ENCODE data around the gene OR10G8. TPM values are rescaled to one million over a fixed set of nuclear protein-coding genes. Genes with fewer than 3 reads are reported as not detected.
"Not testable (repeated sequence)": the region's sequence is repeated elsewhere in the genome, so short reads cannot be mapped to it uniquely, and the experiment has no call there.

OR10G8 gene, protein sequence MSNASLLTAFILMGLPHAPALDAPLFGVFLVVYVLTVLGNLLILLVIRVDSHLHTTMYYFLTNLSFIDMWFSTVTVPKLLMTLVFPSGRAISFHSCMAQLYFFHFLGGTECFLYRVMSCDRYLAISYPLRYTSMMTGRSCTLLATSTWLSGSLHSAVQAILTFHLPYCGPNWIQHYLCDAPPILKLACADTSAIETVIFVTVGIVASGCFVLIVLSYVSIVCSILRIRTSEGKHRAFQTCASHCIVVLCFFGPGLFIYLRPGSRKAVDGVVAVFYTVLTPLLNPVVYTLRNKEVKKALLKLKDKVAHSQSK
- not detected for total RNA-seq

DNA sequence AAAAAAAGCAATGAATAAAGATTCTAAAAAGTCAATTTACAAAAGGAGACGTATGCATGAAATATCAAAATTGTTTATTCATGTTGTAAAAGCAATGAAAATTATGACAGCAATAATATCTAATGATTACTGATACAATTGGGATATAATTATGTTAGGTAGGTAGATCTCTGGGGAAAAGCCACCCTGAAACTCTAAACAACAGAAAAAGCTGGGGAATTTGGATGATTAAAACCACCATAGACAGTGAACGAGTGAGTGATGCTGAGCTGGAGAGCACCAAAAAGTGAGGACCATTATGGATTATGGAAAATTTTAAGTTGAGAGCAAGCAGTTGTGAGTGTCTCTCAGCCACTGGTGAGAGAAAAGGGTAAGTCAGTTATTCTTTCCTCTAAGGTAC is at the start of gene OR10G8:
Gene OR10G8, plus strand, starts transcription at position 301 of the 400 bp plus-strand sequence. CDS start 2,825 bp downstream, outside the sequence.
- ChIA-PET POLR2A (no interaction called here), CTCF (no interaction called here)
- Mint-ChIP-seq H3K27ac (no peak within 1 kb of the TSS), H3K4me3 (no peak within 1 kb of the TSS), H3K27me3 (peaks cover 2% of the 10 kb centered on the region), H3K4me1 (no peaks in the 10 kb centered on the region), H3K9me3 (no peaks in the 10 kb centered on the region), H3K36me3 (ENCODE audit: low read depth) (no peaks in the 10 kb centered on the region)
- no peak for DNase-seq

DNA sequence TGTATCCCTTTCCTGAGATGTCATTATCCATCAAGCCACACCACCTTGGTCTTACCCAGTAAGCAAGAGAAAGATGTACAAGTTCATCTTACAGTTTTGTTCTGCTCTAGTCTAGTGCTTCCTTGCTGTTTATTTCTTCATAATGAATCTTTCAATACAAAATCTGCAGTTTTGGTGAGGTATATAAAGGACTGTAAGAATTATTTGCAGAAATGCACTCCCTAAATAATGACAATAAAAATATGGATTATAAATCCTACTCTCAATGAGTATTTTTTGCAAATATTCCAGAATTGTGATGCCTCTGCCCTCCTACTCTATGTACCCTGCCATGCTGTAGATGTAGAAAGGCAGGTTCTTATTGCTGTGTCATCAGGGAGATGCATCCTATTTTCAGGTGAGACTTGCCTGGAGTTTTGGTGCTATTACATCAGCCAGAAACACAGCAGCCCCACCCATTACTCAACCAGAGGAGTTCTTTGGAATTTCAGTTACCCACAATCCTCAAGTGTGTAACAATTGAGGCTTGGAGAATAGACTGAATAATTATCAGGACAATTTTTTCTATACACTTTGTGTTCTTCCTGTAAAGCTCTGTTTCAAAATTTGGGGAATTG is 48.8 kb upstream of the OR10G8 start, which contains the start of gene OR10S1:
Gene OR10S1, minus strand, starts transcription at position 51 of the 617 bp plus-strand sequence. CDS start 117 bp downstream, outside the sequence.
- Mint-ChIP-seq H3K4me3 (no peak within 1 kb of the TSS), H3K27ac (no peak within 1 kb of the TSS), H3K36me3 (ENCODE audit: low read depth) (no peaks in the 10 kb centered on the region), H3K4me1 (no peaks in the 10 kb centered on the region), H3K27me3 (peaks cover 2% of the 10 kb centered on the region), H3K9me3 (no peaks in the 10 kb centered on the region)
- no peak for DNase-seq
- POLR2A ChIA-PET, result no interaction called here
- CTCF ChIA-PET, result no interaction called here

DNA sequence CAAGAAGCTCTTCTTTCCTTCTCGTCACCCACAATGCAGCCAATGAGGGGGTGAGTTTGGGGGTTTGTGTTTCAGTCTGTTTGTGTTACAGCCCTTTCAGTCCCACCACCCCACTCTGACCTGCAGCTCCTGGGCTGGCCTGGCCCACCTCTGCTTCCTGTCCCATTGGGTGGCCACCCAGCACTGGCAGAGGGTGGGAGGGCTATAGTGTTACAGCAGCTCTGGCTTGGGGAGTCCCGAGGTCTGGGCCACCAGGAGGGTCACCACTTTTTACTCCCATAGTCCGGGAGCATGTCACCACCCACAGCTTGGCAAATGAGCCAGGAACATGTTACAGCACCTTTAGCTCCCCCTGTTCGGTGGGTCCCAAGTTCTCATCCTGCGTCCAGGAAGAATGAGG is 47.3 kb upstream of the OR10G8 start:
- POLR2A ChIA-PET, result no interaction called here
- Mint-ChIP-seq H3K27me3 (peaks cover 2% of the 10 kb centered on the region), H3K36me3 (ENCODE audit: low read depth) (no peaks in the 10 kb centered on the region), H3K9me3 (no peaks in the 10 kb centered on the region), H3K4me1 (no peaks in the 10 kb centered on the region), H3K27ac (no peak overlapping the region), H3K4me3 (no peak overlapping the region)
- CTCF ChIA-PET, result interaction anchor here (0.6 kb wide), 1 partner anchor 1548 kb away, joined by 3 read pairs; no protein-coding TSS in a partner anchor
- no peak for DNase-seq

DNA sequence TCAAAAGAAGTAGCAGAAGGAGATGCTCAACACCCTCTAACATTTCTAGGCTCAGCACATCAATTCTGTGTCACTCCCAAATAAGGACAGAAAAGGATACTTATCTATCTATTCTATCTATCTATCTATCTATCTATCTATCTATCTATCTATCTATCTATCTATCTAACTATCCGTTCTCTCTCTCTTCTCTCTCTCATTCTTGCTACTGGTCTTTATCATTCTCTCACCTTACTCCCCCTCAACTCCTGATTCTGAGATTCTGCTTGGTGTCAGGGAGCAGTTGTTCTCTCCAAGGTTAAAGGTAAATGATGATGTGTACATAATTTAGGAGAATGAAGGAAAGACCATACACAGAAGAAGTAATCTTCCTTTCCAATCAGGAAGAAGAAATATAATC is 31.5 kb upstream of the OR10G8 start, which contains the start of gene OR10G6:
Gene OR10G6, minus strand, starts transcription at position 43 of the 400 bp plus-strand sequence. Its CDS starts 0 bp downstream, at position 43.
- DNase-seq, result no peak
- Mint-ChIP-seq H3K4me3 (no peak within 1 kb of the TSS), H3K4me1 (no peaks in the 10 kb centered on the region), H3K27ac (no peak within 1 kb of the TSS), H3K9me3 (no peaks in the 10 kb centered on the region), H3K27me3 (no peaks in the 10 kb centered on the region), H3K36me3 (ENCODE audit: low read depth) (no peaks in the 10 kb centered on the region)
- POLR2A ChIA-PET, result no interaction called here
- CTCF ChIA-PET, result no interaction called here

DNA sequence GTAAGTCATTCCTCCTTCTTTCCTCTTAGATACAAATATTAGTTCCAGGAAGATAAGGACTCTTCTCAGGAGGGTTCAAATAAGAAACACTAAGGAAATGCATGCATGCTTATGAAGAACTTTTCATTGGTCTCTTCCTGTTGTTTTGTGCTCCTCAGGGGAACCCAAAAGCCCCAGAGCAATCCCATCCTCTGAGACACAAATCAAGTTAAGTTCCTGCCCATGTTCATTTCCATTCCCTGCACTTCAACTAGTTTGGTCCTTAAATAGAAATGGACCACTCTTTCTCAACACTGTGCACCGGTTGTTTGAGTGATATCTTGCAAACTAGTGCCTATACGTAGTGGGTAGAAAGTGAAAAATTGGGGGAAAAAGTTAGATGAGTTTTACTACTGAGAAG is 13.9 kb upstream of the OR10G8 start, which contains the start of gene OR10G4:
Gene OR10G4, plus strand, starts transcription at position 301 of the 400 bp plus-strand sequence. CDS start 2,578 bp downstream, outside the sequence.
- no peaks in the 10 kb centered on the region for H3K36me3 Mint-ChIP-seq (ENCODE audit: low read depth)
- no peak for DNase-seq
- ChIA-PET CTCF (no interaction called here), POLR2A (no interaction called here)
- H3K27ac Mint-ChIP-seq, result no peak within 1 kb of the TSS
- peaks cover 2% of the 10 kb centered on the region for H3K27me3 Mint-ChIP-seq
- no peaks in the 10 kb centered on the region for H3K9me3 Mint-ChIP-seq
- no peaks in the 10 kb centered on the region for H3K4me1 Mint-ChIP-seq
- H3K4me3 Mint-ChIP-seq, result no peak within 1 kb of the TSS

DNA sequence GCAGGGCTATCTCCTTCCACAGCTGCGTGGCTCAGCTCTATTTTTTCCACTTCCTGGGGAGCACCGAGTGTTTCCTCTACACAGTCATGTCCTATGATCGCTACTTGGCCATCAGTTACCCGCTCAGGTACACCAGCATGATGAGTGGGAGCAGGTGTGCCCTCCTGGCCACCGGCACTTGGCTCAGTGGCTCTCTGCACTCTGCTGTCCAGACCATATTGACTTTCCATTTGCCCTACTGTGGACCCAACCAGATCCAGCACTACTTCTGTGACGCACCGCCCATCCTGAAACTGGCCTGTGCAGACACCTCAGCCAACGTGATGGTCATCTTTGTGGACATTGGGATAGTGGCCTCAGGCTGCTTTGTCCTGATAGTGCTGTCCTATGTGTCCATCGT is 10.8 kb upstream of the OR10G8 start:
- CTCF ChIA-PET; H3K36me3 Mint-ChIP-seq (ENCODE audit: low read depth); H3K4me1 Mint-ChIP-seq; H3K9me3 Mint-ChIP-seq; H3K4me3 Mint-ChIP-seq; POLR2A ChIA-PET; H3K27me3 Mint-ChIP-seq; H3K27ac Mint-ChIP-seq; DNase-seq: not testable (repeated sequence)

DNA sequence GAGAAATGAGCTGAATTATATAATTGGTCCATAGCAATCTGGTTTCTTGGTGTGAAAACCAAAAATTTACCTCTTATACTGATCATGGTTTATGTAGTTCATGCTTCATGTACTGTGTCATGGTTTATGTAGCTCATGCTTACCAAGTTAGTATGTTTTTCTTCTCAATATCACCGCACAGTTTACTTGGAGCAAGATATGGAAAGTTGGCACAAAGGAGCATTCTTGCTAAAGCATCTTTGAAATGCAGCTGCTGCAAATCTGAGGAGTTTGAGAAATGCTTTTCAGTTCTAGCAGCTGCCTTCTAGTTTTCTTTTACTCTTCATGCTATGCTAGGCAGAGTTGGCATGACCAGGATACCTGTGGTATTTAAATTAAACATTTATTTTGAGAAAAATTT is 10.1 kb downstream of the OR10G8 start:
- no peaks in the 10 kb centered on the region for H3K4me1 Mint-ChIP-seq
- H3K4me3 Mint-ChIP-seq, result no peak overlapping the region
- H3K9me3 Mint-ChIP-seq, result no peaks in the 10 kb centered on the region
- no peaks in the 10 kb centered on the region for H3K27me3 Mint-ChIP-seq
- ChIA-PET CTCF (no interaction called here), POLR2A (no interaction called here)
- H3K36me3 Mint-ChIP-seq (ENCODE audit: low read depth), result no peaks in the 10 kb centered on the region
- no peak for DNase-seq
- no peak overlapping the region for H3K27ac Mint-ChIP-seq

DNA sequence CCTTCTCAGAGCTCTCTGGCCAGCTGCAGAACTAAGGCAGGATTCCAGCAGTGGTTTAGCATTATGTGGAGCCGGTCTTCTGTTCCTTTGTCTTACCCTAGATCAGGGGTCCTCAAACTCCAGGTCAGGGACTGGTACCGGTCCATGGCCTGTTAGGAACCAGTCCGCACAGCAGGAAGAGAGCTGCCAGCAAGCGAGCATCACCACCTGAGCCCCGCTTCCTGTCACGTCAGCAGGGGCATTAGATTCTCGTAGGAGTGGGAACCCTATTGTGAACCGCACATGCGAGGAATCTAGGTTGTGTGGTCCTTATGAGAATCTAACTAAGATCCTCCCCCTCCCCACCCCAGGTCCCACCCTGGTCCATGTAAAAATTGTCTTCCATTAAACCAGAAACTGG is 13.0 kb downstream of the OR10G8 start:
- POLR2A ChIA-PET, result no interaction called here
- no peak for DNase-seq
- Mint-ChIP-seq H3K4me1 (no peaks in the 10 kb centered on the region), H3K9me3 (no peaks in the 10 kb centered on the region), H3K36me3 (ENCODE audit: low read depth) (no peaks in the 10 kb centered on the region), H3K4me3 (no peak overlapping the region), H3K27me3 (no peaks in the 10 kb centered on the region), H3K27ac (no peak overlapping the region)
- CTCF ChIA-PET, result no interaction called here

DNA sequence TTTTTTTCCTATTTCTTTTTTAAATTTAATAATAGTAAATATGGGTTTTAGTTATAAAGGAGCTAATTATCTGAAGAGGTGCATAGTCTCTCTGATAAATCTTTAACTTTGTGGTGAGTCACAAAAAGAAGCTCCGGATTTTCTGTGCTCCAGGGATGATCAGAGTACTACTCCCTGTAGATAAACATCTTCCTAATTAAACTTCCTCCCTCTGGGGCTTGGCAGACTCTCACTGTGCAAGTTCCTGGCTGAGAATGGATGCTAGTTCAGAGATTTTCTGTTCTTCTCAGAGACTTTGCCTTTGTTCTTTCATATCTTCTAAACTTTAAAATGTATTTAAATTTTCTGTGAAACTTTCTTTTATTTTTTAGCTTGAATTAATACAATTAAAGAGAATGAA is 14.7 kb downstream of the OR10G8 start, which contains the start of gene OR10G7:
Gene OR10G7, minus strand, starts transcription at position 72 of the 400 bp plus-strand sequence. CDS start 2,324 bp downstream, outside the sequence.
- Mint-ChIP-seq H3K4me1 (no peaks in the 10 kb centered on the region), H3K4me3 (no peak within 1 kb of the TSS), H3K27me3 (peaks cover under 1% of the 10 kb centered on the region), H3K27ac (no peak within 1 kb of the TSS), H3K9me3 (no peaks in the 10 kb centered on the region), H3K36me3 (ENCODE audit: low read depth) (no peaks in the 10 kb centered on the region)
- ChIA-PET POLR2A (no interaction called here), CTCF (no interaction called here)
- no peak for DNase-seq

DNA sequence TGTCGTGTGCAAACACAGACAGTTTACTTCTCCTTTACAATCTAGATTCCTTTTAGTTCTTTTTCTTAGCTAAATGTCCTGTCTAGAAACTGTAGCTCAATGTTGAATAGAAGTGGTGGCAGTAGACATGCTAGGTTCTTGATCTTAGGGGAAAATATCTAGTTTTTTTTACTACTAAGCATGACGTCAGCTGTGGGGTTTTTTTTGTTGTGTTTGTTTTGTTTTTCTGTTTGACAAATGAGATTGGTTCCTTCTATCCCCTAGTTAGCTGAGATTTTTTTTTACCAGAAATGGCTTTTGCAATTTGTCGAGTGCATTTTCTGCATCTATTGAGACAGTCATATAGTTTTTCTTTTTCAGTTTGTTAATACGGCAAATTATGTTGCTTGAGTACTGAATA is 16.8 kb downstream of the OR10G8 start:
- no peak overlapping the region for H3K4me3 Mint-ChIP-seq
- CTCF ChIA-PET, result no interaction called here
- no peaks in the 10 kb centered on the region for H3K9me3 Mint-ChIP-seq

DNA sequence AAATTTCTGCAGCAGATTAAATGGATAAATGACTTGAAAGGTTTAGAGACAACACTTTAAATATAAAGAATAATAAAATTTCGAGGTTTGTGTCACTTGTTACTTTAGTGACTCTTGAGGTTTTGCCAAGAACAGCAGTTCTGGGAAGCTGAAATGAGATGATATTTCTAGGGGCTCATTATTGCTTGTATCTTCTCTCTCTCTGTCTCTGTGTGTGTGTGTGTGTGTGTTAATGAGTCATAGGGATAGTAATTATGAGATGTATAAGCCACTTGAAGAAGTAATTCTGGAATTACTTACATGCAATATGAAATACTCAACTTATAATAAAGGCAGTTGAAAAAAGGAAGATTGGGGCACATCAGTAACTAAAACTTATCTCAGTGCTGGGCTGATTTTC is 24.1 kb downstream of the OR10G8 start:
- Mint-ChIP-seq H3K4me3 (no peak overlapping the region), H3K27me3 (peaks cover 9% of the 10 kb centered on the region), H3K4me1 (no peaks in the 10 kb centered on the region), H3K9me3 (no peaks in the 10 kb centered on the region), H3K36me3 (ENCODE audit: low read depth) (no peaks in the 10 kb centered on the region), H3K27ac (no peak overlapping the region)
- CTCF ChIA-PET, result no interaction called here
- POLR2A ChIA-PET, result no interaction called here
- no peak for DNase-seq

More for the DNA sequence above, 16.8 kb downstream of the OR10G8 start:
- no peaks in the 10 kb centered on the region for H3K4me1 Mint-ChIP-seq
- H3K27me3 Mint-ChIP-seq, result peaks cover 2% of the 10 kb centered on the region
- POLR2A ChIA-PET, result no interaction called here
- no peaks in the 10 kb centered on the region for H3K36me3 Mint-ChIP-seq (ENCODE audit: low read depth)
- H3K27ac Mint-ChIP-seq, result no peak overlapping the region
- DNase-seq, result no peak

DNA sequence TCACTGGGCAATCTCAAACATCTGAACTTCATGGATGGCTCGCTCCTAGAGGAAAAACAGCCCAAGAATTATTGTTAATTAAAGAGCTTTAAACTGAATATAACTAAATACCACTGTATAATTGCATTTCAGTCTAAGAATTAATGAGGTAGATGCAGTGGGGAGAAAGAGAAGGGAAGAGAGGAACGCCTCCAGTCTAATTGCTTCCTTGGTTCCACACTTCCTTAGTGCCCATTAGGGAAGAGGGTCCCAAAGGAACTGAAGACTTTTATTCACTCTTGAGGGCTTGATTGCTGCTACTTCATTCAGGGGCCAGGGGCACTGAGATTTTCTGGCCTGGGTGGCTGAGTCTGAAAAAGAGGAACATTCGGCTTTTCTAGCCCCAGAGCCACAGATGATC is 26.4 kb downstream of the OR10G8 start:
- no peaks in the 10 kb centered on the region for H3K4me1 Mint-ChIP-seq
- peaks cover 6% of the 10 kb centered on the region for H3K27me3 Mint-ChIP-seq
- no peaks in the 10 kb centered on the region for H3K36me3 Mint-ChIP-seq (ENCODE audit: low read depth)
- H3K9me3 Mint-ChIP-seq, result no peaks in the 10 kb centered on the region
- CTCF ChIA-PET, result interaction anchor here (0.6 kb wide), 1 partner anchor 72 kb away, joined by 3 read pairs; no protein-coding TSS in a partner anchor
- no peak overlapping the region for H3K27ac Mint-ChIP-seq
- POLR2A ChIA-PET, result no interaction called here
- no peak for DNase-seq
- no peak overlapping the region for H3K4me3 Mint-ChIP-seq

DNA sequence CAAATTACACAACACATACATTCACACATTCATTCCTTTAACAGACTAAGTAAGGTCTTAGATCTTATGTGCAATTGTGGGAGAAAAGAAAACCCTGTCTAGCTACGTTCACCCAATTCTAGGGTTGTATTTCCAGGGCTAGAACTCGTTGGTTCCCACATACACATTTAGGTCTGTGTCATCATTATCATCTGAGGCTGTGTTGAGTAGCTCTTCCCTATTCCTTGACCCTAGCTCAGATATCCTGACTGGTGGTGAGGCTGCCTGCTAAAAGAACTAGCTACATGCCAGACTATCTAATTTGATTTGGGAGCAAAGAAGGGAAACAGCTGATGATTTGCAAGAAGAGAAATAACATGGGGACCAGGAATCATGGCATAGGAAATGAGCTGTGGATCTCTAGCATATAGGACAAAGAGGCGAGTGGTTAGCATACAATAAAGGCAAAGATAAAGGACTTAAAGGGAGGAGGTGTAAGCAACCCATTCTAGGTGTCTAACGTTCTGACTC is 42.1 kb downstream of the OR10G8 start:
- Mint-ChIP-seq H3K27me3 (peaks cover 24% of the 10 kb centered on the region), H3K4me1 (peaks cover 11% of the 10 kb centered on the region), H3K9me3 (no peaks in the 10 kb centered on the region), H3K36me3 (ENCODE audit: low read depth) (no peaks in the 10 kb centered on the region), H3K4me3 (no peak overlapping the region), H3K27ac (no peak overlapping the region)
- no peak for DNase-seq
- CTCF ChIA-PET, result interaction anchor here (0.5 to 1.2 kb wide), 2 partner anchors 9 to 747 kb away, joined by 3 to 4 read pairs; no protein-coding TSS in a partner anchor
- POLR2A ChIA-PET, result no interaction called here
